Gastrocnemius medialis (tissue), 4 donors: ENCODE measurements around the gene PPP1CA. TPM values are rescaled to one million over a fixed set of nuclear protein-coding genes. Genes with fewer than 3 reads are reported as not detected.

Experiments
- ATAC-seq, 2 donors: fragments of 150-250 bp; one replicate each; pipeline ENCODE4 v1.9.1; 2016
- DNase-seq, 2 donors: peaks; one replicate each; pipeline ENCODE4 v3.0.0-alpha.2; 2019
- H3K27ac ChIP-seq, 4 donors: fragments of 200-600 bp; sonication (generic); 1 replicate in 1 of 4; 2 replicates in 3 of 4; pipeline ENCODE4 v1.5.1; 2016 to 2018; ENCODE audit warnings: mild to moderate bottlenecking in 2 of 4, moderate library complexity in 1 of 4
- H3K27me3 ChIP-seq, 3 donors: fragments of 200-600 bp; sonication (generic) in 2 of 3; 1 replicate in 1 of 3; 2 replicates in 2 of 3; pipeline versions ENCODE4 v1.5.1 to v1.6.0; 2016 to 2019; ENCODE audit warnings: mild to moderate bottlenecking in 1 of 3, moderate library complexity in 1 of 3
- H3K36me3 ChIP-seq, 2 donors: fragments of 200-600 bp; sonication (generic) in 1 of 2; one replicate each; pipeline ENCODE4 v1.5.1; 2017 to 2018
- H3K4me1 ChIP-seq, 2 donors: fragments of 200-600 bp; sonication (generic) in 1 of 2; one replicate each; pipeline ENCODE4 v1.5.1; 2016 to 2017; ENCODE audit warnings: mild to moderate bottlenecking in 2 of 2
- H3K4me3 ChIP-seq, 4 donors: fragments of 200-600 bp; sonication (generic) in 3 of 4; 1 replicate in 1 of 4; 2 replicates in 3 of 4; pipeline ENCODE4 v1.5.1; 2016 to 2019; ENCODE audit warnings: mild to moderate bottlenecking in 2 of 4
- H3K9me3 ChIP-seq, 3 donors: fragments of 200-600 bp; sonication (generic) in 2 of 3; 1 replicate in 1 of 3; 2 replicates in 2 of 3; pipeline ENCODE4 v1.5.1; 2016 to 2019
- CTCF ChIP-seq, 5 experiments: fragments of 450-650 bp in 3 of 5; fragments of 200-600 bp in 2 of 5; sonication (generic) in 2 of 5; IDR thresholded peaks in 4 of 5; conservative IDR thresholded peaks in 1 of 5; 1 replicate in 4 of 5; 2 replicates in 1 of 5; pipeline ENCODE4 v1.5.1; 2016 to 2019; ENCODE audit warnings: antibody characterized with exemption in 5 of 5, mild to moderate bottlenecking in 3 of 5, moderate library complexity in 3 of 5
- POLR2A ChIP-seq, 2 donors: fragments of 450-650 bp; IDR thresholded peaks; one replicate each; pipeline ENCODE4 v1.6.1; 2017; ENCODE audit warnings: antibody characterized with exemption in 2 of 2, mild to moderate bottlenecking in 2 of 2, moderate library complexity in 2 of 2
- in situ Hi-C, 4 donors: fragments of 200-750 bp; cut with MboI; loops; one replicate each; pipeline versions ENCODE4 v1.15.0 to v1.8.0; 2017; ENCODE audit warnings: low sequenced_read_pairs in 4 of 4
- intact Hi-C: fragments of 100-400 bp; cut with DNase I; formaldehyde crosslinking; loops from one replicate; pipeline ENCODE4 v1.15.1; 2023; ENCODE audit warnings: low total_unique reads
- total RNA-seq, 4 donors: library from RNA; depleted of rRNA; stranded (reverse); fragments of >200 nt; gene quantifications; one replicate each; pipeline versions ENCODE4 v1.1.0 to v1.2.3, GENCODE V29; 2016

The PPP1CA gene
- total RNA-seq, 4 donors from 2014 or later = 78.4 to 193 (median 124) TPM

- H3K9me3 ChIP-seq = no peaks in the 10 kb centered on the region
- H3K27ac ChIP-seq = peak overlapping the region; percentile 94 to 100 (median 98)
- no peaks in the 10 kb centered on the region for H3K27me3 ChIP-seq
- TF ChIP-seq POLR2A (IDR thresholded peaks at IDR 0.05) (no peak), CTCF (IDR thresholded peaks at IDR 0.05 in 4 of 5, conservative IDR thresholded peaks at IDR 0.05 in 1 of 5) (no peak)
- in situ Hi-C loops (no loop called here), intact Hi-C loops (no loop called here)
- H3K36me3 ChIP-seq = peaks cover 0 to 5% of the 10 kb centered on the region in 2 donors
- ATAC-seq (no peak), DNase-seq (no peak)
- peaks cover 39 to 48% of the 10 kb centered on the region in 2 donors for H3K4me1 ChIP-seq
- no peak overlapping the region for H3K4me3 ChIP-seq
Observed at GRCh38 chr11:67355023-67355793, 46.5 kb downstream of the PPP1CA start.

GRCh38 chr11:67354075-67355022 lies 47.3 kb downstream of the PPP1CA start:
- in situ Hi-C loops (loop anchor here in 3 of 4 donors (5.0 kb wide), 1 partner anchor 33 kb away; no protein-coding TSS in a partner anchor), intact Hi-C loops (no loop called here)
- Histone ChIP-seq H3K27ac (peak overlapping the region; percentile 94 to 100 (median 98)), H3K4me1 (peaks cover 39 to 48% of the 10 kb centered on the region in 2 donors), H3K4me3 (peak overlapping the region; percentile 79 to 93 (median 84)), H3K27me3 (no peaks in the 10 kb centered on the region), H3K36me3 (peaks cover 0 to 5% of the 10 kb centered on the region in 2 donors), H3K9me3 (no peaks in the 10 kb centered on the region)
- peak in 1 of 2 donors; percentile 7 for ATAC-seq
- TF ChIP-seq POLR2A (IDR thresholded peaks at IDR 0.05) = no peak
- DNase-seq = peak in 1 of 2 donors; percentile 71

GRCh38 chr11:67353317-67354074 lies 48.2 kb downstream of the PPP1CA start, which contains the start of gene POLD4:
Gene POLD4 (minus strand): TSS chr11:67353546. CDS start chr11:67353399, 147 bp downstream.
- in situ Hi-C loops (loop anchor here in 3 of 4 donors (5.0 kb wide), 1 partner anchor 34 kb away; no protein-coding TSS in a partner anchor), intact Hi-C loops (loop anchor here (1.0 kb wide), 2 partner anchors 21 to 155 kb away; partner anchors contain the start of gene CDK2AP2)
- peaks cover 39 to 48% of the 10 kb centered on the region in 2 donors for H3K4me1 ChIP-seq
- H3K27me3 ChIP-seq = no peaks in the 10 kb centered on the region
- TF ChIP-seq POLR2A (IDR thresholded peaks at IDR 0.05) = peak; percentile 87 to 90
- TF ChIP-seq CTCF (IDR thresholded peaks at IDR 0.05 in 4 of 5, conservative IDR thresholded peaks at IDR 0.05 in 1 of 5) = no peak
- ATAC-seq = peak; percentile 82 to 83
- peak within 1 kb of the TSS; percentile 79 to 93 (median 84) for H3K4me3 ChIP-seq
- peak within 1 kb of the TSS; percentile 94 to 100 (median 98) for H3K27ac ChIP-seq
- peak; percentile 97 to 99 for DNase-seq
- H3K36me3 ChIP-seq = peaks cover 0 to 5% of the 10 kb centered on the region in 2 donors
- H3K9me3 ChIP-seq = no peaks in the 10 kb centered on the region

DNA sequence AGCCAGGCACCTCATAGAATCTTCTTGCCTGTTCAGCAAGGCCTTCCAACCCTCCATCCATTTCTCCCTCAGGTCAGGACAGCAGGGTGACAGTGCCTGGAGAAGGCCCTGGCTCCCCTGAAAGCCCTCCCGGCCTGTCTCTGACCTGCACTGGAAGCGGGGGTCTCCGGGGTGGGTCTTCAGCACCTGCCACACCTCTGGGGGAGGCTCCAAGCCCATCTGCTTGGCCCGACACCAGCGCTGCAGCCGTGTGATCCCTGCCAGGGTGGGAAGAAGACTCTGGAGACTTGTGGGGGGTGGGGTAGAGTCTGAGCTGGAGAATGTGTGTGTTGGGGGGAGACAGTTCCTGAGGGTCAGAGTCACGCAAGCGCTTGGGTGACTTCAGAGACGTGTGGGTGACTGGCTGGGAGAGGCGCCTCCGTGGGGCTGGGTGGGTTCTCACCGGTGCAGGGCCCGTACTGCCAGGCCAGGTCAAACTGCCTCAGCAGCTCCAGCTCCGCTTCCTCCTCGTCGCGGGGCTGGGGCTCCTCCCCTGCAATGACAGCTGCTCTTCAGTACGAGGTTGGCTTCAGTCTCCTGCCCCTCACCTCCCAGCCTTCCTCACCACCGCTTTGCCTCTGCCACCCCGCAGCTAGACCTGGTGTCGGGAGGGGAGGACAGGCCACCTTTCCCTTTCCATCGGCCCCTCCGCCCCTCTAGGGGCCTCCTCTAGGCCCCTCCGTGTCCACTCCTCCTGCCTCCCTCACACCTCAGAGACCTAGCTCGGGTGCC lies 48.9 kb downstream of the PPP1CA start:
- H3K4me3 ChIP-seq = peak overlapping the region; percentile 79 to 93 (median 84)
- intact Hi-C loops = loop anchor here (1.0 kb wide), 2 partner anchors 22 to 156 kb away; partner anchors contain the start of gene CDK2AP2
- H3K27ac ChIP-seq = peak overlapping the region; percentile 94 to 100 (median 98)
- DNase-seq = no peak
- no peak for TF ChIP-seq POLR2A (IDR thresholded peaks at IDR 0.05)
- no peak for TF ChIP-seq CTCF (IDR thresholded peaks at IDR 0.05 in 4 of 5, conservative IDR thresholded peaks at IDR 0.05 in 1 of 5)
- no peaks in the 10 kb centered on the region for H3K9me3 ChIP-seq
- H3K4me1 ChIP-seq = peaks cover 39 to 48% of the 10 kb centered on the region in 2 donors
- H3K27me3 ChIP-seq = no peaks in the 10 kb centered on the region
- in situ Hi-C loops = loop anchor here in 3 of 4 donors (5.0 kb wide), 1 partner anchor 35 kb away; no protein-coding TSS in a partner anchor
- peak; percentile 38 to 51 for ATAC-seq
- H3K36me3 ChIP-seq = peaks cover 0 to 5% of the 10 kb centered on the region in 2 donors
